ENCODE measurements around the gene RASSF10.

RASSF10 gene

GRCh38 chr11:12975195-12975594 lies 33.9 kb upstream of the RASSF10 start:
- Histone ChIP-seq H3K36me3 (ENCODE audit: control insufficient read depth, insufficient read depth, low read length, severe bottlenecking) (no peaks in the 10 kb centered on the region), H3K27me3 (replicated peaks; ENCODE audit: control insufficient read depth, insufficient read depth, low read length) (peaks cover 57% of the 10 kb centered on the region), H3K9me3 (ENCODE audit: control insufficient read depth, low read length) (no peaks in the 10 kb centered on the region), H3K4me3 (ENCODE audit: low read length) (no peak overlapping the region), H3K4me1 (ENCODE audit: control insufficient read depth, insufficient read depth, low read length) (no peaks in the 10 kb centered on the region), H3K9ac (ENCODE audit: low read length) (no peak overlapping the region)
- DNase-seq (ENCODE audit: low read depth) = no peak

DNA sequence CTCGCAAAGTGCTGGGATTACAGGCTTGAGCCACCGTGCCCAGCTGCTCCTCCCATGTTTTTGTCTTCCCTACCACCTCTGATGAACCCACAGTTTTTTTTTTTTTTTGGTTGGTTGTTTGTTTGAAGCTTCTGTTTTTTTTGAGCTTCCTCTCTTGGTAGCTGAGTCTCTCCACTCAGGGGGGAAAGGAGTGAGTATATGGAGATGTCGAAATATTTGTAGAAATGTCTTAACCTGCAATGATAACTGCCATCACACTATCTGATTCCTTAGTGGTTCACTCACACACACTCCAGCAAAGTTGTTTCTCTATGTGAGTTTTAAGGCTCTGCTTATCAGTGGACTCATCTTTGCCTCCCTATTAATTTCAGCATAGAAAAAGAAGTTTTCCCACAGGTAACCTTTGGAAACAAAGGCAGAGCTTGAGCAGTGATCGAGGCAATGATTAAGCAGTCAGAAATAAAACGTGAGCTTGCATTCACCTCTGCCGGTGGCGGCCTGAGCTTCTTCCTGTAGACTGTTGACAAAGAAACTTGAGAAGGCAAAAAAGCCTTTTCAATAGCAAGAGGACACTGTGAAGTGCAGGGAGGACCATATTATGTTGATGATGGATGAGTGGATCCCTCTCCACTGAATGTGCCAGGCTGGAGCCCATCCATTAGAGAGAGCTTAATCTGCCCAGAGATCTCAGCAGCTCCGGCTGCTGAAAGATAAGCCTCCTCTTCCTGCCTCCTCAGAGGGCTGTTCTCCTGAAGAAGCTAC lies 29.0 kb upstream of the RASSF10 start:
- H3K4me1 ChIP-seq (ENCODE audit: control insufficient read depth, insufficient read depth, low read length) = peaks cover 5% of the 10 kb centered on the region
- H3K36me3 ChIP-seq (ENCODE audit: control insufficient read depth, insufficient read depth, low read length, severe bottlenecking) = no peaks in the 10 kb centered on the region
- no peak overlapping the region for H3K9ac ChIP-seq (ENCODE audit: low read length)
- H3K9me3 ChIP-seq (ENCODE audit: control insufficient read depth, low read length) = no peaks in the 10 kb centered on the region
- no peak overlapping the region for H3K4me3 ChIP-seq (ENCODE audit: low read length)
- no peak for DNase-seq (ENCODE audit: low read depth)
- peaks cover 56% of the 10 kb centered on the region for H3K27me3 ChIP-seq (replicated peaks; ENCODE audit: control insufficient read depth, insufficient read depth, low read length)

- DNase-seq (ENCODE audit: low read depth) = peak; percentile 25
- Histone ChIP-seq H3K36me3 (ENCODE audit: control insufficient read depth, insufficient read depth, low read length, severe bottlenecking) (no peaks in the 10 kb centered on the region), H3K27me3 (replicated peaks; ENCODE audit: control insufficient read depth, insufficient read depth, low read length) (peaks cover 58% of the 10 kb centered on the region), H3K9me3 (ENCODE audit: control insufficient read depth, low read length) (no peaks in the 10 kb centered on the region), H3K9ac (ENCODE audit: low read length) (no peak overlapping the region), H3K4me3 (ENCODE audit: low read length) (no peak overlapping the region), H3K4me1 (ENCODE audit: control insufficient read depth, insufficient read depth, low read length) (peaks cover 5% of the 10 kb centered on the region)
Observed at GRCh38 chr11:12981676-12982522, 27.2 kb upstream of the RASSF10 start.

GRCh38 chr11:12983336-12983735 lies 25.8 kb upstream of the RASSF10 start:
- Histone ChIP-seq H3K9me3 (ENCODE audit: control insufficient read depth, low read length) (no peaks in the 10 kb centered on the region), H3K27me3 (replicated peaks; ENCODE audit: control insufficient read depth, insufficient read depth, low read length) (peaks cover 47% of the 10 kb centered on the region), H3K36me3 (ENCODE audit: control insufficient read depth, insufficient read depth, low read length, severe bottlenecking) (no peaks in the 10 kb centered on the region), H3K4me1 (ENCODE audit: control insufficient read depth, insufficient read depth, low read length) (peaks cover 5% of the 10 kb centered on the region), H3K4me3 (ENCODE audit: low read length) (no peak overlapping the region), H3K9ac (ENCODE audit: low read length) (no peak overlapping the region)
- DNase-seq (ENCODE audit: low read depth) = no peak

- Histone ChIP-seq H3K9ac (ENCODE audit: low read length) (no peak overlapping the region), H3K4me3 (ENCODE audit: low read length) (no peak overlapping the region), H3K36me3 (ENCODE audit: control insufficient read depth, insufficient read depth, low read length, severe bottlenecking) (no peaks in the 10 kb centered on the region), H3K4me1 (ENCODE audit: control insufficient read depth, insufficient read depth, low read length) (peaks cover 5% of the 10 kb centered on the region), H3K27me3 (replicated peaks; ENCODE audit: control insufficient read depth, insufficient read depth, low read length) (peaks cover 36% of the 10 kb centered on the region), H3K9me3 (ENCODE audit: control insufficient read depth, low read length) (no peaks in the 10 kb centered on the region)
- DNase-seq (ENCODE audit: low read depth) = no peak
Observed at GRCh38 chr11:12986194-12986898, 22.8 kb upstream of the RASSF10 start.

DNA sequence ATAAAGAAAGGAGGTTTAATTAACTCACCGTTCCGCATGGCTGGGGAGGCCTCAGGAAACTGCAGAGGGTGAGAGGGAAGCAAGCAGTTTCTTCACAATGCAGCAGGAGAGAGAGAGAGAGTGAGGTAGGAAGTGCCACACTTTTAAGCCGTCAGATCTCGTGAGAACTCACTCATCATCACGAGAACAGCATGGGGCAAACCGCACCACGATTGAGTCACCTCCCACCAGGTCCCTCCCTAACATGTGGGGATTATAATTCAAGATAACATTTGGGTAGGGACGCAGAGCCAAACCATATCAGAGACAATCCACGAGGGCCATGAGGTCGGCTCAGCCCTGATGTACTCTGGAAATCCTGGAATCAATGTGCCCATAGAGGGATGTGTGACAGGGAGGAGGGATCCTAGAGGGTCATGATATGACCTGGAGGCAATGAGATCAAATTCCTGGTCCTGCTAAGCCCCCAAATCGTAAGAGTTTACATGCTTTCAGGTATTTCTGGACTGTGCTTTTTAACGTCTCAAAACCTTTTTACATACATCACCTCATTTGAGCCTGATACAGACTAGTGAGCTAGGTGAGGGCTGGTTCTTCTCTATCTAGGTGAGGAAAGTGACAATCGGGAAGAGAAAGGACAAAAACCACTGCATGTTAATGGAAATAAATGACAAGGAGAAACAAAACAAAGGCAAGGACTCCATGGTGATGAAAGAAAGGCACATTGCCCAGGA lies 19.5 kb upstream of the RASSF10 start:
- H3K9ac ChIP-seq (ENCODE audit: low read length) = no peak overlapping the region
- H3K27me3 ChIP-seq (replicated peaks; ENCODE audit: control insufficient read depth, insufficient read depth, low read length) = peaks cover 30% of the 10 kb centered on the region
- H3K4me1 ChIP-seq (ENCODE audit: control insufficient read depth, insufficient read depth, low read length) = peaks cover under 1% of the 10 kb centered on the region
- no peak overlapping the region for H3K4me3 ChIP-seq (ENCODE audit: low read length)
- no peaks in the 10 kb centered on the region for H3K9me3 ChIP-seq (ENCODE audit: control insufficient read depth, low read length)
- no peak for DNase-seq (ENCODE audit: low read depth)
- H3K36me3 ChIP-seq (ENCODE audit: control insufficient read depth, insufficient read depth, low read length, severe bottlenecking) = no peaks in the 10 kb centered on the region

- peaks cover 25% of the 10 kb centered on the region for H3K27me3 ChIP-seq (replicated peaks; ENCODE audit: control insufficient read depth, insufficient read depth, low read length)
- peaks cover 4% of the 10 kb centered on the region for H3K4me1 ChIP-seq (ENCODE audit: control insufficient read depth, insufficient read depth, low read length)
- no peak overlapping the region for H3K9ac ChIP-seq (ENCODE audit: low read length)
- no peak overlapping the region for H3K4me3 ChIP-seq (ENCODE audit: low read length)
- H3K9me3 ChIP-seq (ENCODE audit: control insufficient read depth, low read length) = no peaks in the 10 kb centered on the region
- DNase-seq (ENCODE audit: low read depth) = no peak
- no peaks in the 10 kb centered on the region for H3K36me3 ChIP-seq (ENCODE audit: control insufficient read depth, insufficient read depth, low read length, severe bottlenecking)
Observed at GRCh38 chr11:12990162-12990480, 19.0 kb upstream of the RASSF10 start.

GRCh38 chr11:12991426-12991825 lies 17.7 kb upstream of the RASSF10 start:
- DNase-seq (ENCODE audit: low read depth) = no peak
- no peaks in the 10 kb centered on the region for H3K9me3 ChIP-seq (ENCODE audit: control insufficient read depth, low read length)
- H3K9ac ChIP-seq (ENCODE audit: low read length) = no peak overlapping the region
- H3K36me3 ChIP-seq (ENCODE audit: control insufficient read depth, insufficient read depth, low read length, severe bottlenecking) = no peaks in the 10 kb centered on the region
- H3K27me3 ChIP-seq (replicated peaks; ENCODE audit: control insufficient read depth, insufficient read depth, low read length) = peaks cover 12% of the 10 kb centered on the region
- no peak overlapping the region for H3K4me3 ChIP-seq (ENCODE audit: low read length)
- H3K4me1 ChIP-seq (ENCODE audit: control insufficient read depth, insufficient read depth, low read length) = peaks cover 4% of the 10 kb centered on the region

- Histone ChIP-seq H3K4me1 (ENCODE audit: control insufficient read depth, insufficient read depth, low read length) (peaks cover 4% of the 10 kb centered on the region), H3K9ac (ENCODE audit: low read length) (no peak overlapping the region), H3K27me3 (replicated peaks; ENCODE audit: control insufficient read depth, insufficient read depth, low read length) (peaks cover 7% of the 10 kb centered on the region), H3K4me3 (ENCODE audit: low read length) (no peak overlapping the region), H3K36me3 (ENCODE audit: control insufficient read depth, insufficient read depth, low read length, severe bottlenecking) (no peaks in the 10 kb centered on the region), H3K9me3 (ENCODE audit: control insufficient read depth, low read length) (no peaks in the 10 kb centered on the region)
- DNase-seq (ENCODE audit: low read depth) = no peak
Observed at GRCh38 chr11:12993626-12994025, 15.5 kb upstream of the RASSF10 start.

DNA sequence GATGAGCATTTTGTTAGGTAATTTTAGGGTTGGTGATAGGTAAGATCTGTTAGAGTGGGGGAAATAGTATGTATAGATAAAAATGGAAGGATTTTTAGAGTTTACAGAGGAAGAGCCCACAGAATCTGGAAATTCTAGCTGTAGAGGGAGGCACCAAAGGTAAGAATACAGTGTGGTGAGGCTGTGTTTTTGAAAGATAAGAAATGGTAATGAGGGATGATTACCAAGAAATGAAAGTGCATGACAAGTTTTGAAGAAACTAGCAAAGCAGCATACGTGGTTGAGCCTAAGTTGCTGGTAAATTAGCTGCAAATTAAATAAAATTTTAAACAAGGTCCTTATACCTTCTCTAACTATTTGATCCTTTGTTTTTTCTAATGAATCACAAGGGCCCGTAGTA lies 14.6 kb upstream of the RASSF10 start:
- Histone ChIP-seq H3K4me1 (ENCODE audit: control insufficient read depth, insufficient read depth, low read length) (peaks cover 4% of the 10 kb centered on the region), H3K27me3 (replicated peaks; ENCODE audit: control insufficient read depth, insufficient read depth, low read length) (peaks cover 9% of the 10 kb centered on the region), H3K4me3 (ENCODE audit: low read length) (peak overlapping the region; percentile 47), H3K9me3 (ENCODE audit: control insufficient read depth, low read length) (no peaks in the 10 kb centered on the region), H3K9ac (ENCODE audit: low read length) (no peak overlapping the region), H3K36me3 (ENCODE audit: control insufficient read depth, insufficient read depth, low read length, severe bottlenecking) (no peaks in the 10 kb centered on the region)
- no peak for DNase-seq (ENCODE audit: low read depth)

- no peaks in the 10 kb centered on the region for H3K9me3 ChIP-seq (ENCODE audit: control insufficient read depth, low read length)
- H3K36me3 ChIP-seq (ENCODE audit: control insufficient read depth, insufficient read depth, low read length, severe bottlenecking) = no peaks in the 10 kb centered on the region
- H3K9ac ChIP-seq (ENCODE audit: low read length) = no peak overlapping the region
- H3K27me3 ChIP-seq (replicated peaks; ENCODE audit: control insufficient read depth, insufficient read depth, low read length) = peaks cover 9% of the 10 kb centered on the region
- DNase-seq (ENCODE audit: low read depth) = peak; percentile 35
- H3K4me3 ChIP-seq (ENCODE audit: low read length) = no peak overlapping the region
- peaks cover 4% of the 10 kb centered on the region for H3K4me1 ChIP-seq (ENCODE audit: control insufficient read depth, insufficient read depth, low read length)
Observed at GRCh38 chr11:12995188-12995587, 13.9 kb upstream of the RASSF10 start.

All from adipocyte (in vitro differentiated cells).